HG02759 (cell line): ENCODE data around the gene NRSN1.
A peak's percentile ranks its signal among the peaks of the same experiment; 100 is the strongest.

ENCODE experiments used
- ATAC-seq: cut with Tn5 transposase; IDR thresholded peaks from one replicate; pipeline ENCODE4 v1.9.1; 2021; ENCODE audit warnings: mild to moderate bottlenecking, moderate library complexity; ENCODE audit not compliant: unreplicated experiment

NRSN1 gene

DNA sequence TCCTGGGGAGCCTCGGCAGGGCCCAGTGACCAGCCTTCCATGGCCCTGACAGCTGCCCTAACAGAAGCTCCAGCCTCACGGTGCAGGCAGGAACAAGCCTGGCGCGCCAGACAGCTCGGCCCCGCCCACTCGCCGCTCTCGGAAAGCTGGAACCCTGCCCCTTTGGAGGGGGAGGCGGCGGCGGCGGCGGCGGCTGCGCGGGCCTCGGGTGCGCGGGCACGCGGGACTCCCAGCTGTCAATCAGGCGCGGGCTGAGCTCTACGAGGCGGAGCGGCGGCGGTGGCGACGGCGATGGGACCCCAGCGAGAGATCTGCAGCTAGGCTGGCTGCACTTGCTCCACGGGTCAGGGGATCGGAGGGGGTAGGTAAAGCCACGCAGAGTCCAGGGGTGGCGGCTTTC lies at the start of gene NRSN1:
Gene NRSN1 (plus strand): TSS at position 236 of the 400 bp plus-strand sequence. CDS start 8,113 bp downstream, outside the sequence.
- ATAC-seq: no peak

DNA sequence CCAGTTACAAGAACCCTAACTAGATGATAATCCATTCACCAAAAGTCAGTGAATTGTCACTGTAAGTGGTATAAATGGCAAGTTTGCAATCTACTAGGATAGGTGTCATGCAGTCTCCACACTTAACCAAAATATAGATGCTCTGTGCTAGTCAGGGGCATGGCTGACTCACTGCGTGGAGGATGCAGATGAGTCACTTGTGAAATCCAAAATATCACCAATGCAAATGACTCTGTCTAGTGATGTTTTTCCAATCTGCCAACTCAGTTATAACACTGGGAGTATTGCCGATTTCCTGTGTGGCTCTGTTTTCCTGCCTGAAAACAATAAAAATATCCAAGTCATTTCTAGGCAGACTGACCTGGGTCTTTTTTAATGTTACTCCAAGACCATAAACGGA lies 47.8 kb upstream of the NRSN1 start:
- no peak for ATAC-seq

DNA sequence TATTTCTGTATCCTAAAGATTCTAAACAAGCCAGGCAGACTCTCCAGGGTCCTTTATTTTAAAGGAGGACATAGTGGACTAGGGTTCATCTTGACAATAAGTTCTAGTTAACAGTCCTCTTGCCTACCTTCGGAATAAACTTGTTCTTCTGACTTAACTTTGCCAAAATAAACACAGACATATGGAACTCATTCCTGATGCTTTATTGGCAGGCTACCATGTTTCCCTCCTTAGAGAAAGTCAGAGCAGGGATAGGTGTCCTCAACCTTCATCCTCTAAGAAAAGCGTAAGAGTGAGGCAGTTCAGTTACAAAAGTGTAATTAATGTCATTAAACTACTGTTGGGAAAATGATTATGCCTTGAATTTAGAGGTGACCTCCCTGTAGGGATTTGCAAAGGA lies 46.9 kb upstream of the NRSN1 start:
- no peak for ATAC-seq

DNA sequence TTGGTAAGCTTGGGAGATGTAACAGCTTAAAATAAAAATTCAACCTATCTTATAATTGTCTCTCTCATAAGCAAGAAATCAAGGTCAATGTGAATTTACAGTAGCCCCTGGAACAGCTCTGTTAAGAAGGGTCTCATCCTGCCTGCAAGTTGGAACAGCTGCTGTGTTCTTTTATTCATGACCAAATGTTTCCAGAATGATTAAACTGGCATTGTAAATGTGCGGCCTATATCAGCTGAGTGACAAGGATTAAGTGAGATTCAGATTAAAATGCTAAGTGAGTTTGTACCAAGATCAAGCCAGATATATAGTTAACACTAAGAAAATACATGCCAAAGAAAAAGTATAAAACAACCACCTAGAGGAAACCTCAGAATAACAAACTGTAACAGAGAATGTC lies 45.3 kb upstream of the NRSN1 start:
- no peak for ATAC-seq

DNA sequence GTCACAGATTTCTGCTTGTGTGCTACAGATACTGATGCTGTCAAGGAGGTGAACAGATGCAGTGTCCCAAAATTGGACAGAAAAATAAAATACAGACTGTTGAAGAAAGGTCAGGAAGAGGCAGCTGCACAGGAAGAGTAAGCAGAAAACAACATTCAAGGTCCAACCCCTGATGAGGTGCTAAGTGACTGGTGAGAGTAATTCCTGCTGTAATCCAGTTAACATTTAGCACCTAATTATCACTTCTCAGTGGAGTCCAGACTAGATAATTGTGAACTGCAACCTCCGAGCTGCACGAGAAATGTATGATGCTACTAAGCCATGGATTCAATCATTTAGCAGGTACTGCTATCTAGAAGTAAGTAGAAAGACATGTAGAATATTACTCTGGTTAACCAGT lies 36.3 kb upstream of the NRSN1 start:
- ATAC-seq: no peak

- no peak for ATAC-seq
Observed at GRCh38 chr6:24092407-24092806, 33.6 kb upstream of the NRSN1 start.

DNA sequence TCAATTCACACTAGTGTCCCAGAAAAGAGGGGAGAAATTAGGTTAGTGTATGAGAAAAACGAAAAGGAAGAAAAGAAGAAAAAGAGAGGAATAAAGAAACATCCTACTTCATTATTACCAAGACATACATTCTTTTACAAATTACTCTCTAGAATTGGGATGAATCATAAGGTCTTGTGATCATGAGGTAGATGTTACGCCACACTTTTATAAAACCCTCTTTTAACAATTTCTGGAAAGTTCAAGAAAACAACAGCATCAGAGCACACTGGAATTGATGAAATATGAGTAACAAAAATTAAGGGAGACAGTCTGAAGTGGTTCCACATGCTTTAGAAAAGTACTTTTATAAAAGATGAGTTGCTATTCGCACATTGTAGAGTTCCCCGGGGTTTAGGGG lies 32.6 kb upstream of the NRSN1 start:
- ATAC-seq: no peak

DNA sequence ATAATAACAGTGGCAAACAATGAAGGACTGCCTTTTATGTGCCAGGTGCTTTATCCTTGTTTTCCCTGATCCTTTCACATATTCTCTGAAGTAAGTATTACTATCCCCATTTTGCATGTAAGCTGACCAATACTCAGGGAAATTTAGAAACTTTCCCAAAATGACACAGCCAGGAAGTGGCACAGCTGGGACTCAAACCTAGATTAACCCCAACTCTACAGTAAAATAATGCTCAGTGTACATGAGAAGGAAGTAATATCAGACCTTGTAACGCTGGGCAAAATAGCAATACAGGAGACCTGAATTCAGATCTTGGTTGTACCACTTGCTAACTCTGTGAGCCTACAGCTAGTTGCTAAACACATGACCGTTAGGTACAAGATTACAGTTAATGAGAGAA lies 26.8 kb upstream of the NRSN1 start:
- ATAC-seq: peak; percentile 70

DNA sequence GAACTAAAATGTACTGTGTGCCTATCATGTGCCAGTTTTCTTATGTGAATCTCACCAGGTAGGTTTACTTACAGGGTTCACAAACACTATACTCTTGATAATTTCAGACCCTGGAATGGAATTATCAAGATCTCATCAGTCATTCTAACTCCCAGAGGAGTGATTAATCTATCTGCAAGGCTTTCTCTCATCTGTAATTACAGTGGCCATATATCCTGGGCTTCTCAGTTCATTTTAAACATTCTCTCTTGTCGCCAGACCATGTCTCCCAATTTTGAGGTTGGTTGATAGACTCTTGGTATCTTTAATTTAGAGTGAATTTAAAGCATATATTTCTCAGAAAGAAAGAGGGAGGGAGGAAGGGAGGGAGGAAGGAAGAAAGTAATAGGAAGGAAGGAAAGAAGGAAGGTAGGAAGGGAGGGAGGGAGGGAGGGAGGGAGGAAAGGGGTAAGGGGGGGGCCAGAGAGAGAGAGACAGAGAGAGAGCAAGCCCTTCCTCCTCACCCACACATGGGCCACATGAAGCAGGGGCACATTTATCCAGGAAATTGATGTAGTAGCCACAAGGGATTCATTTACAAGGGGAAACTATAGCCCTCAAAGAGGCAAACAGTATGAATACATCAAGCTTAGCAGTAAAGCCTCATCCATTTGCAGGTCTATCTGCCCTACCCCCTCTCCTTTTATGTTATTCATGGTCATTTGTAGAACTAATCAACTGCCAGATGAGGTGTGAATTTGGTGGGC lies 25.8 kb upstream of the NRSN1 start:
- ATAC-seq: no peak

- ATAC-seq: no peak
Observed at GRCh38 chr6:24100770-24101155, 25.3 kb upstream of the NRSN1 start.

DNA sequence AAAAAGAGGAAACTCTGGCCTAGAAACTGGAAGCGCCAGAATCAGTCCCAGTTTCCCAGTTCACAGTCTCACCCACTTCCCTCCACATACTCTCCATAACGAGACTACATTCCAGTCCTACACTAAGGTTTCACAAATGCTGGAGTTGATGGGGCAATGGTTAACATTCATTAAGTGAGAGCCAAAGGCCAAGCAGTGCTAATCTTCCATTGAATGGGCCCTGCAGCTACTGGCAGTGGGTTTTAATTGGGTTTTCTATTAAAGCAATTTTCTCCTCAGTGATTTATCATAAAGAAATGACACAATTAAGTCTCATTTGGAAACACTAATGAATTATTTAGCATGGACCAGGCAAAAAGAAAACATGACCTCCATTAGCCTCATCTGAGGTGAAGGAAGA lies 20.8 kb upstream of the NRSN1 start:
- no peak for ATAC-seq

DNA sequence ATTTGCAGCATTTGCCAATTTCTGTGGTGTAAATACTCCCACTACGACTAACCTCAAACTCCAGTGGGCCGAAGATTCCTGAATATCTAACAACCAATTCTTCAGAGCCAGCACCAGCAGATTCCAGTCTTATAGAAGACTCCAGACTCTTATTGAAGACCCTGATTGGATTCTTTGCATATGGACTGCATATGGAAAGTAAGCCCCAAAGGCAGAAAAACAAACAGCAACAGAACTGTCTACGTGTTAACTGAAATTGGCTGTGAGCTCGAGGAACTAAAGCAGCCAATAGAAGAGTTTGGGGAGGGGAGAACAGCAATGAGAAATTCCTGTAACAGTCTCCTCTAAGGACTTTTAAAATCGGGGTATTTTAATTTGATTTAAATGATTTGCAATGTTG lies 19.7 kb upstream of the NRSN1 start:
- no peak for ATAC-seq

DNA sequence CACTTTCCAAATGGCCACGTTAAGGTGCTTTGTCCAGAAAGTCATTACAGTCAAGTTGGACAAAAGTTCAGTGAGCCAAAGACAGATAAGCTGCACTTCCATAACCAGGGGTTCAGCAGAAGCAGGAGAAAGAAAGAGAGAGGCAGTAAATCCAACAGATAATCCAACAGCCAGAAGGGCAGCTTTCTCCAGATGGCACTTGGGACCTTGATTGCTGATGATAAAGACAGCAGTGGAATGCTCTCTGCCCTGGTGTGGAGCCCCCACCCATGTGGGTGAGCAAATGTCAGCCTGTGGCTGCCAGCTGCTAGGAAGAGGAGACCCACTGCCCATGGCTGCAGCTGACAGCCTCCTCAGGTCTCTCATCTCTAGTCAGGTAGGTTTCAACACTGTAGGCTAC lies 18.7 kb upstream of the NRSN1 start:
- ATAC-seq: no peak

DNA sequence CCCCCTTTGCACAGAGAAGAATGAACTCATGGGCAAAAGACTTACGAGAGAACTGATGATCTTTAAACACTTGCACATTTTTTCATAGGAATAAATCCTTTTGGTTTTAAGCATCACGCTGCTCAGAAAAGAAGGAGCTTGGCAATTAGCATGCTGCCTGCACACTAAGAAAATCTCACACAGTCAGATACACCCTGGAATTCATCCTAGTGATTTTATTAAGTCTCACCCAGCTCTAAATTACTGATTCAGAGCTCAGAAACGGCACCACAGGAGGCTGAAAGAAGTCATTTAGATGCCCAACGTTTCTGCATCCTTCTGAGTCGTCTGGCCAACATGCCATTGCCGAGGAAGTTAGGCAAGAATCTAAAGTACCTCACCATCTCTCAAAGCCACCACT lies 18.0 kb upstream of the NRSN1 start:
- no peak for ATAC-seq

GRCh38 chr6:24110417-24110816 lies 15.6 kb upstream of the NRSN1 start:
- ATAC-seq: no peak

DNA sequence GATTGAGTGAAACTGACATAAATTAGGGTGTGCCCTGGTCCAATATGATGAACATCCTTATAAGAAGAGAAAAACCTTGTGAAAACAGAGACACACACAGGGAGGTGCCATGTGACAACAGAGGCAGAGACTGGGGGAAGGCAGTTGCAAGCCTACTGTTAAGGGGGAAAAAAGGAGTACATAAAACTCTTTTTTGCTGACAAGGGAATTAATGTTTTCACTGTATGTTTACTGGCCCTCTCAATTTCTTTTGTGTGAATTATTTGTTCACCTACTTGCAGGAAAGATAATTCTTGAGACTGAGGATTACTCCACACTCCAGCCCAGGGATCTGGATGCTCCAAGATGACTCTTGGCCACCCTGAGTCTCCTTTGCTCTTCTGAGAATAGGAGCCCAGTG lies 12.1 kb upstream of the NRSN1 start:
- ATAC-seq: no peak

DNA sequence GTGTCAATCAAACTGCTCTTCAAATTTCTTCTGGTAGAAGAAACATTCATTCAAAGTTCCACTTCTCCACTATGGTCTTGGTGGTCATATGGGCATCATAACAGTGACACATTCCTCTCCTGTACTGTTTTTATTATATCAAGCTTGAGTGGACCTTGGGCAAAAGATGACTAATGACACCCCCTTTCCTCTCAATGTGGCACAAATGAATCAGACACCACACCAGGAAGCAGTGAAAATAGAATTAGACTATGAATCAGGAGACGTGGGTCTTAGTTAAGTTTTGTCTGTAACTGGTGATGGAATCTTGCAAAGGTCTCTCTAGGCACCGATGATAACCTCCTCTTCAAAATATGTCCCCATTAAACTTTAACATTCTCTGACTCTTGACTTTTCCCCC lies 9.0 kb upstream of the NRSN1 start:
- no peak for ATAC-seq

GRCh38 chr6:24122139-24122538 lies 3.9 kb upstream of the NRSN1 start:
- no peak for ATAC-seq

DNA sequence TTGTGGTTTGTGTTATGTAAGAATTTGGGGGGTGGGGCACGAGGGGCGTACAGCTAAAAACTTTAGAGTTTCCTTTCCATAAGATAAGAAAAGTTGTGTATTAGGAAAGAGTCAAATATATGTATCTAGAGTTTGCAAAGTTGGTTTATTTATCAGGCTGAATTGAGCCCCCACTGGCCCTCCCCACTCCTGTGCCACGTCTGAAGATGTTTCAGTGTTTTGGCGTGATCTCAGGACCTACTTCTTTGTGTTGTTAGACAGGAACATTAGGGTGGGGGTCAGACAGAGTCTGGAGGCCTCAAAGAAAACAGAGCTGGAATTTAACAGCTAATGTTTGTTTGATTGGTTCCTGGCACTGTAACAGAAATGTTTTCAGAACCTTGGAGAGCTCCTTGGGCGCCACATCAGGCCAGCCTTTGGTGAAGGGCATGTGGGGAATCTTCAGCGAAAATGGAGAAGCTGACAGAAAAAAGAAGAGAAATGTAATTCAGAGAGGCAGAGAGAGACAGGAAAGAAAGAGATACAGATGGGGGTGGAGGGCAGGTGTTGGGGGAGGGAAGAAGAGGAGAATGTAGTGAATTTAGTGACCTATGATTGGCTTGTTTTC lies 674 bp downstream of the NRSN1 start:
- peak; percentile 61 for ATAC-seq

DNA sequence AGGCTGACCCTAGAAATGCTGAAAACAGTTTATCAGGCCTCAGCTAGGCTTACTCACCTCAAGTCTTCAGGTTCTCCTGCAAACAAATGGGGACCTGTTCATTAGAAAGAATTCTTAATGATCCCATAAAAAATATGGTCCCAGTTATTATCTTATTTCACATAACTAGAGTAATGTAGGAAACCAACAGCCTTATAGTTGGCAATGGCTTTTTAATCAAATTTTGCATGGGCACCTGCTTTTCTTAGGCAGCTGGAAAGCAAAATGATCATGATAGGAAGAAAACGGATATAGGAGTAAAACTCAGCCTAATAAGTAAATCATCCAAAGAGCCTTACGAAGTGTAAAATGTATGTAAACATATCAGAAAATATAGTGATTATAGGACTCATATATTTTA lies 1.3 kb downstream of the NRSN1 start:
- ATAC-seq: no peak

- ATAC-seq: no peak
Observed at GRCh38 chr6:24131751-24132150, 5.7 kb downstream of the NRSN1 start.

GRCh38 chr6:24139080-24139479 lies 13.1 kb downstream of the NRSN1 start:
- ATAC-seq: no peak

DNA sequence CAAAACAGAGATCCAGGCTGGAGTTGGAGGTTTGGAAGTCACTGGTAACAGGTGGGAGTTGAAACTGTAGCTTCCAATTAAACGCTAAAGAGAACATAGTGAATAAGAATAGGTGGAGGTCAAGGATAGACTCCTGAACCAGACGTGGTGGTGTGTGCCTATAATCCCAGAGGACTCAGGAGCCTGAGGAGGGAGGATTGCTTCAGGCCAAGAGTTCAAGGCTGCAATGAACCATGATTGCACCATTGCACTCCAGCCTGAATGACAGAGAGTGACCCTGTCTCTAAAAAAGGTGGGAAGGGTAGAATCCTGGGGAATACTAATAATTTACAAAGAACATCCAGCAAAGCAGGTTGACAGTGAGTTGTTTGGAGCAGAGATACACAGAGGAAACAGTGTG lies 13.6 kb downstream of the NRSN1 start:
- no peak for ATAC-seq
